ENCODE results near the gene UBR3.

DNA sequence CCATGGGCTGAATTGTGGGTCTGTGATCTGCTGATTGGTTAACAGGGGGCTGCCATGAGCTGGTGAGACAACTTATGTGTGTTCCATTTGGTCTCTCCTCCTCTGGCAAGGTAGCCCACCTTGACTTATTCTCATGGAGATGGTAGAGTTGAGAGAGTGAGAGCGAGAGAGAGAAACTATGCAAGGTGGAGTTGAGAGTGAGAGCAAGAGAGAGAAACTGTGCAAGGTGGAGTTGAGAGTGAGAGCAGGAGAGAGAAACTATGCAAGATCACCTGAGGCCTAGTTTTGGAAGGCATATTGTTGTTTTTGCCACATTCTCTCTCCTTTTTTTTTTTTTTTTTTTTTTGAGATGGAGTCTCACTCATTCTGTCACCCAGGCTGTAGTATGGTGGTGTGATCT lies 155.7 kb downstream of the UBR3 start:
- TF ChIP-seq, protein P1, sequence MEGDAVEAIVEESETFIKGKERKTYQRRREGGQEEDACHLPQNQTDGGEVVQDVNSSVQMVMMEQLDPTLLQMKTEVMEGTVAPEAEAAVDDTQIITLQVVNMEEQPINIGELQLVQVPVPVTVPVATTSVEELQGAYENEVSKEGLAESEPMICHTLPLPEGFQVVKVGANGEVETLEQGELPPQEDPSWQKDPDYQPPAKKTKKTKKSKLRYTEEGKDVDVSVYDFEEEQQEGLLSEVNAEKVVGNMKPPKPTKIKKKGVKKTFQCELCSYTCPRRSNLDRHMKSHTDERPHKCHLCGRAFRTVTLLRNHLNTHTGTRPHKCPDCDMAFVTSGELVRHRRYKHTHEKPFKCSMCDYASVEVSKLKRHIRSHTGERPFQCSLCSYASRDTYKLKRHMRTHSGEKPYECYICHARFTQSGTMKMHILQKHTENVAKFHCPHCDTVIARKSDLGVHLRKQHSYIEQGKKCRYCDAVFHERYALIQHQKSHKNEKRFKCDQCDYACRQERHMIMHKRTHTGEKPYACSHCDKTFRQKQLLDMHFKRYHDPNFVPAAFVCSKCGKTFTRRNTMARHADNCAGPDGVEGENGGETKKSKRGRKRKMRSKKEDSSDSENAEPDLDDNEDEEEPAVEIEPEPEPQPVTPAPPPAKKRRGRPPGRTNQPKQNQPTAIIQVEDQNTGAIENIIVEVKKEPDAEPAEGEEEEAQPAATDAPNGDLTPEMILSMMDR (conservative IDR thresholded peaks at IDR 0.05 in 1 of 2, IDR thresholded peaks at IDR 0.05 in 1 of 2; ENCODE audit: extremely low read depth in 1 of 2, insufficient read depth in 1 of 2, low read depth in 1 of 2, low read length in 2 of 2), result no peak
- TF ChIP-seq EZH2 (IDR thresholded peaks at IDR 0.05; ENCODE audit: borderline replicate concordance, low read length), result no peak

Measured in mammary epithelial cell (primary cell).